HUES48 (cell line): ENCODE measurements around the gene FKBP11.
"Not testable (repeated sequence)": the region's sequence is repeated elsewhere in the genome, so short reads cannot be mapped to it uniquely, and the experiment has no call there.

Experiments used
- H3K27ac ChIP-seq: one replicate; pipeline ENCODE4 v1.7.0; 2013; ENCODE audit warnings: low read depth, low read length, inconsistent platforms
- H3K27me3 ChIP-seq: 2 replicates; pipeline ENCODE4 v1.6.1; 2013; ENCODE audit warnings: mild to moderate bottlenecking, low read length; ENCODE audit not compliant: control insufficient read depth, insufficient read depth
- H3K36me3 ChIP-seq: 2 replicates; pipeline ENCODE4 v1.6.1; 2013; ENCODE audit warnings: low read length; ENCODE audit not compliant: control insufficient read depth, insufficient read depth
- H3K4me1 ChIP-seq: 2 replicates; pipeline ENCODE4 v1.6.1; 2013; ENCODE audit warnings: mild to moderate bottlenecking, low read length; ENCODE audit not compliant: control insufficient read depth, insufficient read depth
- H3K4me3 ChIP-seq: 2 replicates; pipeline ENCODE4 v1.5.1; 2013; ENCODE audit warnings: mild to moderate bottlenecking, low read depth, low read length
- H3K9ac ChIP-seq: 2 replicates; pipeline ENCODE4 v1.6.1; 2013; ENCODE audit warnings: mild to moderate bottlenecking, low read depth, low read length, moderate library complexity
- H3K9me3 ChIP-seq: 2 replicates; pipeline ENCODE4 v1.6.1; 2013; ENCODE audit warnings: low read length; ENCODE audit not compliant: control insufficient read depth, insufficient read depth

FKBP11 gene

DNA sequence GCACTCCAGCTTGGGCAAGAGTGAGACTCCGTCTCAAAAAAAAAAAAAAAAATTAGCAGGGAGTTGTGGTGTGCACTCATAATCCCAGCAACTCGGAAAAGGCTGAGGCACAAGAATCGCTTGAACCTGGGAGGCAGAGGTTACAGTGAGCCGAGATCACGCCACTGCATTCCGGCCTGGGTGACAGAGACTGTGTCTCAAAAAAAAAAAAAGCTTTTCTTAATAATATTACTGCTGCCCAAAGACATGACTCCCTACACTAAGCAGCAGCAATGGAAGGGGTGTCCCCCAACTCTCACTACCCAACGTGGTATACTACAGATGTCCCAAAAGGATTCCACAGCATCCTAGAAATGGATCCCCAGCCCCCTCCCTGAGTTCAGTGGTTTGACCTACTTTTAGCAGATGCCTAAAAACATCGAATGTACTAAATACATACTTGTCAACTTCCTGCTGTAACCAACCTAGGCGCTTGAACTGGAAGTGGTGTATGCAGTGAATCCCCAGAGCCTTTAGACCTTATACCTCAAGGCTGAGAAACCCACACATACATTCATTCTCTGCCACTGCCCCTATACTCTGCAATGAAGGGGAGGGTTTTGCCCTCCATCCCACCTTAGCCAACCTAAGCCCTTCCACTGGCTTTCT, 8.5 kb upstream of the FKBP11 start:
- Histone ChIP-seq H3K4me1 (no peaks in the 10 kb centered on the region), H3K4me3 (no peak overlapping the region), H3K9ac (no peak overlapping the region), H3K36me3 (peaks cover 79% of the 10 kb centered on the region), H3K9me3 (no peaks in the 10 kb centered on the region), H3K27ac (no peak overlapping the region), H3K27me3 (no peaks in the 10 kb centered on the region)

DNA sequence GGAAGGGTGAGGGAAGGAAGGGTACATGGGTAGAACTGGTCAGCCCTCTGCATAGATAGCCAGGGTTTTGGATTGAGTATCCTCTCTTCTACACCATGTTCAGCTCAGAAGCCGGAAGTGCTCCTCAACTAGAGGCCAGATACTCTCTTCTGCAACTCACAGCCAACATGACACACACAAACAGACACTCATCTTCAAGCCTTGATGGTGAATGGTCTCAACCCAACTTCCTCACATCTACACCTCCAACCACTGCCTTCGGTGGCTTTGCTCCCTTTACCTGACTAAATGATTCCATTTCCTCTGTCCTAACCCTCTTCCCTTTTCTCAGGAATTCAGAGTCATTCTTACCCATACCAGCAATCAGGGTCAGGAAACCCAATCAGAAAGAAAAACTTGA, 7.6 kb upstream of the FKBP11 start:
- H3K36me3 ChIP-seq, result peaks cover 75% of the 10 kb centered on the region
- no peak overlapping the region for H3K4me3 ChIP-seq
- no peaks in the 10 kb centered on the region for H3K4me1 ChIP-seq
- no peak overlapping the region for H3K27ac ChIP-seq
- H3K27me3 ChIP-seq, result no peaks in the 10 kb centered on the region
- H3K9ac ChIP-seq, result no peak overlapping the region
- no peaks in the 10 kb centered on the region for H3K9me3 ChIP-seq

DNA sequence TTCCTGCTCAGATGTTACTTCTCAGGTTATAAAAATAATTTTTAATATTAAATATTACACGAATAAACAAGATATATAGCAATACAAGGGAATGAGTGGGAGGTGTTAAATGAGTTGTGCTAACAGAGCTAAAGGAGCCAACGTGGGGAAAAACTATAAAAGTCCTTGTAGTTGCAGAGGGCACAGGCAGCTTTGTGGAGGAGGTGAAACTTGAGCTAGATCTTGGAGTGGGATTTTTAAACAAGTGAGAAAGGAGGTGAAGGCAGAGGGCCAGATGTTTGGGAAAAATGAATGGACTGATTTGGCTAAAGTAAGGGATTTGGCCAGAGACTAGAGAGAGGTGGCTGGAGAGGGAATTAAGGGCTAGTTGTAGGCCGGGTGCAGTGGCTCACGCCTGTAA, 5.2 kb upstream of the FKBP11 start:
- Histone ChIP-seq H3K4me3 (no peak overlapping the region), H3K4me1 (peaks cover 5% of the 10 kb centered on the region; the same call in 1 of the 2 replicates), H3K27ac (no peak overlapping the region), H3K27me3 (no peaks in the 10 kb centered on the region), H3K9ac (no peak overlapping the region), H3K9me3 (no peaks in the 10 kb centered on the region), H3K36me3 (peaks cover 63% of the 10 kb centered on the region)

DNA sequence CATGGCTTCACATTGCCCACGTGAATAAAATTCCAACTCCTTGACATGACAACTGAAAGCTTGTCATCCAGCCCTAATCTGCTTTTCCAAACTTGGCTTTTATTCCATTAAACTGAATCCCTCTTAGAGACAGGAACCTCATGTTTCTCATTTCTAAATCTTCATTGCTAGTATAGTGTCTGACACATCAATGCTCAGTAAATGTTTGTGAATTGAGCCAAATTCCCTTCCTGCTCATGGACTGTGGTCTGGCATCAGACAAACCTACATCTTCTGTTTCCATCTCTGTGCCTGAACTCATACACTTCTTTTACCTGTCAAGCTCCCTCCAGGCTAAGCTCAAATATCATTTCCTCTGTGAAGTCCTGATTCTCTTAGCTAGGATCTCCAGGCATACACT, 4.3 kb upstream of the FKBP11 start:
- H3K4me3 ChIP-seq, result no peak overlapping the region
- H3K27me3 ChIP-seq, result no peaks in the 10 kb centered on the region
- H3K27ac ChIP-seq, result no peak overlapping the region
- H3K36me3 ChIP-seq, result peaks cover 57% of the 10 kb centered on the region
- no peaks in the 10 kb centered on the region for H3K9me3 ChIP-seq
- no peak overlapping the region for H3K9ac ChIP-seq
- H3K4me1 ChIP-seq, result peaks cover 5% of the 10 kb centered on the region; the same call in 1 of the 2 replicates

DNA sequence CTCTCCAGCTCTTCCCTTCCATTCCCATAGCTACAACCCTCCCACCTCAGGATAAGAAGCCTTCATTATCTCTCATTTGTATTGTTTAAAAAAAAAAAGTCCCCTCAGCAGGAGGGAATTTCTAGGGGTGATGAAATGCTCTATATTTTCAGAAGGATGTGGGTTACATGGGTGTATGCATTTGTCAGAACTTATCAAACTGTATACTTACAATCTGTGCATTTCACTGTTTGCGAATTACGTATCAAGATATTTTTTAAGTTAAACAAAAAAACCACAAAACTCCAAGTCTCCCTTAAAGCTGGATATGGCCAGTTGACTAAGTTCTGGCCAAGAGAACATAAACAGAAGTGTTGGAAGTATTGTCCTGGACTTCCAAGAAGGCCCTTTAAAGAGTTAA, 2.0 kb upstream of the FKBP11 start:
- Histone ChIP-seq H3K9me3 (no peaks in the 10 kb centered on the region), H3K27me3 (no peaks in the 10 kb centered on the region), H3K4me1 (peaks cover 9% of the 10 kb centered on the region), H3K9ac (no peak overlapping the region), H3K4me3 (no peak overlapping the region), H3K36me3 (peaks cover 57% of the 10 kb centered on the region), H3K27ac (no peak overlapping the region)

DNA sequence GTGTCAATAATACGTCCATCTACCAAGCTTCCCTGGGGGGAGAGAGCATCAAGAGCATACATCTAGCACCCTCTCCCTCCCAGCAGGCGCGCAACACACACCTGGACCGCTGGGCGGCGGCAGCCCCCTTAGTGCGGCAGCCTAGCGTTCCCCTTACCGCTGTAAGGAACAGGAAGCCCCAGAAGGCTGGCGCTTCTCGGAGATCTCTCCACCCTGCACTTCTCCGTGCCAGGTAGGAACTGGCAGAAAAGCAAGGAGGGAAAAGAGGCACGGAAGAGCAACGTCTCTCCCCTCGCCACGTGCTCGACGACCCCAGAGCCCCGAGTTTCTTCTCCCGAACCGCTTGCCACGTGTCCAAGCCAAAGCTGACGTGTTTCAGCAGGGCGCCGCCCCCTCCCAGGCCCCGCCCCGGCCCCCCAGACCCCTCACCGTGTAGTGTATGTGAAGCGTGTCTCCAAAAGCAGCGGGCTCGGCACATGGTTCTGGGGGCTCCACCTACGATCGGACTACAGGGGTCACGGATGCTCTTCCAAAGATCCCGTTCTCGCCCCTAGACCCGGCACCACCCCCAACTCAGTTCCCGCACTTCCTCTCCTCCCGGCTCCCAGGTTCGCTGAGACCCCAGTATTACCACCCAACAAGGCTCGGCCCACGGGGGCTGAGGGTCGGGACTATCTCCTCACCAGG, 532 bp downstream of the FKBP11 start:
- peak overlapping the region; percentile 67 for H3K4me3 ChIP-seq
- H3K4me1 ChIP-seq, result peaks cover 9% of the 10 kb centered on the region
- no peaks in the 10 kb centered on the region for H3K9me3 ChIP-seq
- H3K9ac ChIP-seq, result peak overlapping the region; percentile 92
- H3K27me3 ChIP-seq, result no peaks in the 10 kb centered on the region
- H3K27ac ChIP-seq, result peak overlapping the region; percentile 54
- H3K36me3 ChIP-seq, result peaks cover 45% of the 10 kb centered on the region

DNA sequence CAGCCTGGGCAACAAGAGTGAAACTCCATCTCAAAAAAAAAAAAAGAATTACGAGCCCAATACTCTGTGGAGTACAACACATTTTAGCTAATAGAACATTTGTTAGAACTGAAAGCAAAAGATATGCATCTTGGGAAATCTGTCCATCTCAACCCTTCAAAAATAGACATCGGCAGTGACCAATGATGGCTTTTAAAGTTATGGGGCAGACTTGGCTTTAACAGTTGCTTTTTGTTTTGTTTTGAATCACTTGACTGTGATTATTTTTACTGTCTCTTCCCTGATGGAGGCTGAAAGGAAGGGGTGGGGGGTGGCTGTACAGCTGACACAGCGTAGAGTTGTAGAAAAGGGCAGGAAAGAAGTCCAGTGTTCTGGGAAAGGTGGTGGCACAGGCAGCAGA, 2.2 kb downstream of the FKBP11 start:
- H3K9me3 ChIP-seq, result no peaks in the 10 kb centered on the region
- H3K4me3 ChIP-seq, result no peak overlapping the region
- no peak overlapping the region for H3K9ac ChIP-seq
- peaks cover 36% of the 10 kb centered on the region for H3K36me3 ChIP-seq
- H3K27me3 ChIP-seq, result no peaks in the 10 kb centered on the region
- peaks cover 9% of the 10 kb centered on the region for H3K4me1 ChIP-seq
- H3K27ac ChIP-seq, result no peak overlapping the region

DNA sequence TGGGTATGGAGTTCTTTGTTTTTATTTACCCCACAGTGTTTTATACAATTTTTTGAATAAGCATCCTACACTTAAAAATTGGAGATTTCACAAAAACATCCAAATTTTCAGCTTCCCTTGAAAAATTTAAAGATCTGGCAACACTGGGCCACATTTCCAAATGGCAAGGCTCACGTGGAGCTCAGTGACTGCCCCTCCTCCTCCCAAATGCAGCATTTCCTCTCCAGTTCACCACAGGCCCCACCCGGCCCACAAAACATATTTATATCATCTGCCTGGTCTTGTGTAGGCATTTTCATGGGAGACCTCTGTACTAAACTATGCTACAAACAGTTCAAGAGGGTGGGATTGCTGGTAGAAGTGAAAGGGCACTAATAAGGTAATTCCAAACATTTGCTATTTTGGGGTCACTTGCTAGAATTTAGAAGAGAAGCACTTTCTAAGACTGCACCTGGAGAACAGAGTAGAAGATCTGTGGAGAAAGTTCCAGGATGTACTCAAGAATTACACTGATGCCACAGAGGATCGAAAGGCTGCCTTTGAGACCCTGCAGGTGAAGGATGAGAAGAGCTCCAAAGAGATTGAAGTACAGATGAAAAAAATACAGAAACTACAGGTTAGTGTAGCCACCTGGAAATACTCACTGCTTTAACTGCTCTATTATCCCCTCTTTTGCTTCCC, 7.3 kb downstream of the FKBP11 start:
- Histone ChIP-seq H3K9ac (no peak overlapping the region), H3K4me1 (no peaks in the 10 kb centered on the region), H3K27ac (no peak overlapping the region), H3K36me3 (peaks cover 13% of the 10 kb centered on the region), H3K9me3 (no peaks in the 10 kb centered on the region), H3K4me3 (no peak overlapping the region), H3K27me3 (no peaks in the 10 kb centered on the region)

DNA sequence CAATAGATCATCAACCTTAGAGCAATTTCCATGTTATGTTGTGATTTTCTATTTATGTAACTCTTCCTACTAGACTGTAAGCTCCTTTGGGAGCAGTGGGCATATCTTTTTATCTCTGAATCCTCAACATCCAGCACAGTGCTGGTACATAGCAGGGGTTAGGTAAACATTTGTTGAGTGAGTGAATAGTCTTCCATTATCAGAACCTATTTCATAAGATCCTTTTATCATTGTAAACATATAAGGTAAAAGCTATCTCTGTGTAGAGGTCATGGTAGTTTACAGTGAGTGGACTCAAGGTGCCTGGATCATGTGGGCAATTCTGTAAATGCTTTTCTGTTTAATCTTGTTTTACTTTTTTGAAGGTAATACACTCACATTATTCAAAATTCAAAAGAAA, 15.1 kb downstream of the FKBP11 start:
- H3K4me1 ChIP-seq, result no peaks in the 10 kb centered on the region
- H3K27me3 ChIP-seq, result no peaks in the 10 kb centered on the region; the same call in 1 of the 2 replicates
- no peak overlapping the region for H3K27ac ChIP-seq
- no peak overlapping the region for H3K4me3 ChIP-seq
- no peaks in the 10 kb centered on the region for H3K36me3 ChIP-seq
- H3K9ac ChIP-seq, result no peak overlapping the region
- H3K9me3 ChIP-seq, result no peaks in the 10 kb centered on the region

DNA sequence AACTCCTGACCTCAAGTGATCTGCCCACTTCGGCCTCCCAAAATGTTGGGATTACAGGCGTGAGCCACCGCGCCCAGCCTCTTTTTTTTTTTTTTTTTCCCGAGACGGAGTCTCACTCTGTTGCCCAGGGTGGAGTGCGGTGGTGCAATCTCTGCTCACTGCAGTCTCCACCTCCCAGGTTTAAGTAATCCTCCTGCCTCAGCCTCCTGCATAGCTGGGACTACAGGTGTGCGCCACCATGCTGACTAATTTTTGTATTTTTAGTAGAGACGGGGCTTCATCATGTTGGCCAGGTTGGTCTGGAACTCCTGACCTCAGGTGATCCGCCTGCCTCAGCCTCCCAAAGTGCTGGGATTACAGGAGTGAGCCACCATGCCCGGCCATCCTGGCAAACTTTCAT, 15.6 kb downstream of the FKBP11 start:
- not testable (repeated sequence) for H3K27ac ChIP-seq, H3K4me1 ChIP-seq, H3K9me3 ChIP-seq, H3K27me3 ChIP-seq, H3K36me3 ChIP-seq, H3K9ac ChIP-seq, H3K4me3 ChIP-seq

DNA sequence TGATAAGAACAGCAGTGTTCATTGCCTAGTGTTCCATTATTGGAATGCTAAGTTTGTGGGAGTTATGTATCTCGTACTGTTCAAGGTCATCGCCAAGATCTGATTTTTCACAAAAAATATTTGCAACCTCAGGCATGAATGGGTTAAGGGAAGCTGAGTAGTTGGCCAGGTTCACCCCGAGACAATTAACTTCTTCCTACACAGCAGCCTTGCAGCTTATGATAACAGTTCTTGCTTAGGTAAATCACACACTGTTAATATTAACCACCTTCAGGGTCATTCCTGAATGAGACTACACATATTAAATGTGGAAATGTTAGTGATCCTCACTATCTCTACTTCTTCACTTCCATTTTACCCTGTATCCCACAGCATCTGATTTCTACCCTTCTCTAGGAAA, 18.0 kb downstream of the FKBP11 start:
- no peaks in the 10 kb centered on the region for H3K4me1 ChIP-seq
- no peaks in the 10 kb centered on the region for H3K9me3 ChIP-seq
- H3K4me3 ChIP-seq, result no peak overlapping the region
- no peaks in the 10 kb centered on the region; the same call in 1 of the 2 replicates for H3K27me3 ChIP-seq
- no peak overlapping the region for H3K9ac ChIP-seq
- H3K36me3 ChIP-seq, result no peaks in the 10 kb centered on the region
- H3K27ac ChIP-seq, result no peak overlapping the region
